K562 (cell line): ENCODE results near the gene CENPP. TPM values are rescaled to one million over a fixed set of nuclear protein-coding genes. Genes with fewer than 3 reads are reported as not detected.
A peak's percentile ranks its signal among the peaks of the same experiment; 100 is the strongest.

ENCODE experiments used
- ATAC-seq: fragments of 200-7000 bp; cut with Tn5 transposase; 3 replicates; pipeline ENCODE4 v1.9.1; 2020; ENCODE audit warnings: moderate library complexity
- BruUV-seq: library from RNA; stranded (reverse); fragments of 400-500 nt; replicated peaks from 2 replicates; lab custom pipeline; 2021; lab: Mats Ljungman, UMichigan
- CTCF ChIA-PET: fragments of 300-600 bp; formaldehyde crosslinking; extraction: SDS; loops from one replicate; lab custom pipeline; 2021; ENCODE audit warnings: low intra/inter-chr PET ratio; lab: Yijun Ruan, JAX
- POLR2A ChIA-PET: fragments of 300-600, 350-650 bp; sonication (Branson Sonifier 250); formaldehyde crosslinking; extraction: SDS; loops from one replicate; lab custom pipeline; 2021; ENCODE audit warnings: antibody characterized with exemption, inconsistent platforms; lab: Yijun Ruan, JAX
- DNase-seq, 4 experiments: peaks; one replicate each; pipeline versions ENCODE4 v3.0.0 to v3.0.0-alpha.2; 2011 to 2018; ENCODE audit warnings: low spot score in 3 of 4, mixed read lengths in 3 of 4; ENCODE audit errors: extremely low read depth in 1 of 4
- FAIRE-seq: peaks from 2 replicates; lab custom pipeline; 2011; peaks lifted over from hg19 to GRCh38; lab: Jason Lieb, UNC
- H2AFZ ChIP-seq: 2 replicates; pipeline ENCODE4 v1.6.0; 2011; ENCODE audit warnings: low read depth, low read length, control low read depth, inconsistent platforms
- H3K27ac ChIP-seq: fragments of 200-600 bp; 3 replicates; pipeline ENCODE4 v1.8.0; 2011; ENCODE audit warnings: low read depth, mild to moderate bottlenecking, control low read depth, inconsistent platforms, low read length, moderate library complexity, mixed read lengths; ENCODE audit errors: extremely low read depth
- H3K27me3 ChIP-seq, 2 experiments: fragments of 300-600 bp in 1 of 2; 2 replicates in 1 of 2; 3 replicates in 1 of 2; pipeline versions ENCODE4 v1.6.0 to v1.8.0; 2011; ENCODE audit warnings: inconsistent platforms in 2 of 2, low read length in 2 of 2, mild to moderate bottlenecking in 1 of 2, mixed read lengths in 1 of 2, moderate library complexity in 1 of 2; ENCODE audit not compliant: control insufficient read depth in 2 of 2, insufficient read depth in 2 of 2
- H3K36me3 ChIP-seq: fragments of 300-600 bp; 3 replicates; pipeline ENCODE4 v1.8.0; 2011; ENCODE audit warnings: mild to moderate bottlenecking, low read length, inconsistent platforms; ENCODE audit not compliant: control insufficient read depth, insufficient read depth
- H3K4me1 ChIP-seq, 2 experiments: fragments of 200-600 bp in 1 of 2; replicated peaks in 1 of 2; 2 replicates in 1 of 2; 3 replicates in 1 of 2; pipeline versions ENCODE4 v1.5.1 to v1.8.0; 2011; ENCODE audit warnings: inconsistent platforms in 2 of 2, low read length in 2 of 2, mild to moderate bottlenecking in 1 of 2, mixed read lengths in 1 of 2, moderate library complexity in 1 of 2; ENCODE audit not compliant: control insufficient read depth in 2 of 2, insufficient read depth in 2 of 2
- H3K4me2 ChIP-seq: 2 replicates; pipeline ENCODE4 v1.6.1; 2011; ENCODE audit warnings: low read length, control low read depth, inconsistent platforms, mixed read lengths; ENCODE audit not compliant: insufficient read depth
- H3K4me3 ChIP-seq: fragments of 200-600 bp; sonication (generic), shearing (Covaris generic); 2 replicates; pipeline ENCODE4 v1.5.1; 2016; ENCODE audit warnings: control low read depth, inconsistent platforms
- H3K79me2 ChIP-seq: fragments of 200-600 bp; 3 replicates; pipeline ENCODE4 v1.8.0; 2011; ENCODE audit warnings: low read length, inconsistent platforms; ENCODE audit not compliant: control insufficient read depth, insufficient read depth
- H3K9ac ChIP-seq, 2 experiments: 2 replicates each; pipeline versions ENCODE4 v1.6.0 to v1.6.1; 2011; ENCODE audit warnings: low read depth in 2 of 2, low read length in 2 of 2, control low read depth in 1 of 2, inconsistent platforms in 1 of 2, mild to moderate bottlenecking in 1 of 2, mixed read lengths in 1 of 2; ENCODE audit not compliant: insufficient read depth in 1 of 2
- H3K9me1 ChIP-seq: one replicate; pipeline ENCODE4 v1.6.0; 2011; ENCODE audit warnings: inconsistent platforms, mild to moderate bottlenecking, low read length, moderate library complexity; ENCODE audit not compliant: control insufficient read depth, insufficient read depth
- H3K9me3 ChIP-seq: replicated peaks from 2 replicates; pipeline ENCODE4 v1.5.1; 2011; ENCODE audit warnings: low read depth, low read length, inconsistent platforms; ENCODE audit not compliant: control insufficient read depth, insufficient read depth
- H4K20me1 ChIP-seq: replicated peaks from 2 replicates; pipeline ENCODE4 v1.6.1; 2011; ENCODE audit warnings: low read length, inconsistent platforms, mixed read lengths; ENCODE audit not compliant: control insufficient read depth, insufficient read depth
- ATF1 ChIP-seq, 2 experiments: fragments of 450-650 bp in 1 of 2; IDR thresholded peaks; 2 replicates each; pipeline ENCODE4 v1.6.1; 2016; ENCODE audit warnings: missing compliant biosample characterization in 1 of 2, missing genetic modification characterization in 1 of 2
- CEBPG ChIP-seq, 3 experiments: fragments of 200-800 bp in 1 of 3; sonication (Bioruptor generic) in 1 of 3; sonication (generic) in 1 of 3; formaldehyde crosslinking in 1 of 3; IDR thresholded peaks in 2 of 3; conservative IDR thresholded peaks in 1 of 3; 2 replicates each; pipeline versions ENCODE4 v1.6.1 to v1.8.0; 2016 to 2022; ENCODE audit warnings: missing compliant biosample characterization in 2 of 3, missing genetic modification characterization in 2 of 3, mild to moderate bottlenecking in 1 of 3, missing genetic modification reagents in 1 of 3
- CHCHD3 ChIP-seq: fragments of 250-450 bp; sonication (Bioruptor Pico); IDR thresholded peaks from 2 replicates; pipeline ENCODE4 v2.1.2; 2022; ENCODE audit warnings: mild to moderate bottlenecking
- EZH2 ChIP-seq: IDR thresholded peaks from 2 replicates; pipeline ENCODE4 v1.6.1; 2012; ENCODE audit warnings: low read depth, mild to moderate bottlenecking, inconsistent platforms, low read length, borderline replicate concordance
- FOXJ2 ChIP-seq: fragments of 200-800 bp; sonication (Bioruptor generic); IDR thresholded peaks from 2 replicates; pipeline ENCODE4 v1.6.1; 2016; ENCODE audit warnings: missing genetic modification characterization, missing compliant biosample characterization
- FOXK2 ChIP-seq, 2 experiments: fragments of 450-650 bp; IDR thresholded peaks in 1 of 2; conservative IDR thresholded peaks in 1 of 2; 2 replicates each; pipeline ENCODE4 v1.6.1; 2016; ENCODE audit warnings: low read depth in 2 of 2, mild to moderate bottlenecking in 1 of 2
- GABPA ChIP-seq: fragments of 200-800 bp; sonication (Bioruptor generic); conservative IDR thresholded peaks from 2 replicates; pipeline ENCODE4 v1.6.1; 2016; ENCODE audit warnings: low read depth, missing genetic modification characterization, missing compliant biosample characterization
- HCFC1 ChIP-seq: IDR thresholded peaks from 2 replicates; pipeline ENCODE4 v1.6.1; 2012; ENCODE audit warnings: low read depth, low read length, improper control_type of control experiment
- HDAC2 ChIP-seq: fragments of 450-650 bp; IDR thresholded peaks from 2 replicates; pipeline ENCODE4 v1.6.1; 2016; ENCODE audit warnings: mild to moderate bottlenecking
- KAT2B ChIP-seq: IDR thresholded peaks from one replicate; pipeline ENCODE4 v1.6.1; 2012; ENCODE audit warnings: low read depth, mild to moderate bottlenecking, control low read depth, inconsistent platforms, low read length, moderate library complexity
- PATZ1 ChIP-seq: fragments of 250-450 bp; sonication (Bioruptor Pico); IDR thresholded peaks from 2 replicates; pipeline ENCODE4 v1.5.0; 2020; ENCODE audit warnings: mild to moderate bottlenecking, borderline replicate concordance
- PKNOX1 ChIP-seq: fragments of 450-650 bp; IDR thresholded peaks from 2 replicates; pipeline ENCODE4 v1.6.1; 2016
- PTBP1 ChIP-seq: fragments of 200-400 bp; formaldehyde crosslinking; IDR thresholded peaks from 2 replicates; pipeline ENCODE4 v1.6.1; 2017; ENCODE audit warnings: low read depth, low read length
- PTTG1 ChIP-seq: fragments of 450-650 bp; IDR thresholded peaks from 2 replicates; pipeline ENCODE4 v1.6.1; 2016; ENCODE audit warnings: low read depth, mild to moderate bottlenecking, missing genetic modification characterization, missing compliant biosample characterization
- SAP30 ChIP-seq: fragments of 200-600 bp; sonication (generic); IDR thresholded peaks from 2 replicates; pipeline ENCODE4 v1.6.1; 2012; ENCODE audit warnings: borderline replicate concordance, low read depth, mild to moderate bottlenecking, moderate library complexity, low read length, control low read depth, inconsistent platforms; ENCODE audit not compliant: insufficient read depth, poor library complexity, severe bottlenecking
- SIN3B ChIP-seq: fragments of 450-650 bp; IDR thresholded peaks from 2 replicates; pipeline ENCODE4 v1.6.1; 2017; ENCODE audit warnings: low read depth, mild to moderate bottlenecking, moderate library complexity
- SMAD3 ChIP-seq: fragments of 450-650 bp; formaldehyde crosslinking; conservative IDR thresholded peaks from 2 replicates; pipeline ENCODE4 v1.4.0; 2020; ENCODE audit warnings: mild to moderate bottlenecking
- TAF7 ChIP-seq: fragments of 450-650 bp; IDR thresholded peaks from 2 replicates; pipeline ENCODE4 v1.6.1; 2016; ENCODE audit warnings: missing genetic modification characterization, missing compliant biosample characterization
- ZNF431 ChIP-seq: sonication (generic); formaldehyde crosslinking; IDR thresholded peaks from 2 replicates; pipeline ENCODE4 v1.8.0; 2022; ENCODE audit warnings: mild to moderate bottlenecking, missing genetic modification reagents
- ZNF444 ChIP-seq: fragments of 250-450 bp; sonication (Bioruptor Pico); IDR thresholded peaks from 2 replicates; pipeline ENCODE4 v1.4.0; 2020; ENCODE audit warnings: mild to moderate bottlenecking, moderate library complexity
- WGBS: fragments of 100-300 bp; shearing (Covaris generic); methylation state at CpG from one replicate; pipeline ENCODE4 v1.1.6; 2016; ENCODE audit warnings: low coverage, mixed read lengths; ENCODE audit not compliant: insufficient coverage; ENCODE audit errors: missing lambda C conversion rate; 5-methylcytosine and 5-hydroxymethylcytosine counted together
- in situ Hi-C: fragments of 300-500 bp; cut with MboI; formaldehyde crosslinking; loops from 4 replicates; pipeline ENCODE4 v1.15.0; 2018; ENCODE audit warnings: inconsistent platforms, mixed read lengths
- intact Hi-C: fragments of 100-400 bp; cut with micrococcal nuclease; formaldehyde crosslinking; loops from 2 replicates; pipeline ENCODE4 v1.14.2; 2022
- polyA plus RNA-seq, 8 experiments: library from polyadenylated mRNA; depleted of rRNA in 4 of 8; stranded (reverse) in 5 of 8; unstranded in 3 of 8; fragments of >200 nt; fragmentation: Nextera tagmentation in 2 of 8; fragmentation: Illumina TruSeq in 1 of 8; extraction: Ambion mirVana in 2 of 8; extraction: Trizol in 1 of 8; gene quantifications; 2 replicates each; pipeline versions ENCODE4 v1.2.1 to v1.2.3, GENCODE V29; 2011 to 2014; ENCODE audit warnings: inconsistent platforms in 1 of 8, missing spikeins in 1 of 8
- total RNA-seq, 7 experiments: library from RNA; depleted of rRNA in 6 of 7; stranded (reverse); fragments of >200 nt in 6 of 7; fragmentation: Illumina TruSeq in 2 of 7; extraction: Trizol in 2 of 7; gene quantifications; 2 replicates each; pipeline versions ENCODE4 v1.2.1 to v1.2.3, GENCODE V29; 2011 to 2021; ENCODE audit warnings: low replicate concordance in 1 of 7

CENPP gene
- total and polyA plus RNA-seq, 9 of the 15 experiments (the other 6 are each of a cell fraction or from before 2014, with no cell fraction given) = 8.0 to 28.5 (median 17.9) TPM

- peak in 1 of 2 experiments; percentile 62; a peak in 1 of 4 replicates for TF ChIP-seq FOXK2 (conservative IDR thresholded peaks at IDR 0.05 in 1 of 2, IDR thresholded peaks at IDR 0.05 in 1 of 2; ENCODE audit: low read depth in 2 of 2)
- TF ChIP-seq PKNOX1 = peak; percentile 85
These were observed 80.7 kb downstream of the CENPP start (continued) for GRCh38 chr9:92406477-92406876.

- no peak overlapping the region for H3K4me3 ChIP-seq
- no peaks in the 10 kb centered on the region for H3K9me1 ChIP-seq
- no peak for ATAC-seq
- no peak overlapping the region for H2AFZ ChIP-seq
- in situ Hi-C loops (no loop called here), intact Hi-C loops (no loop called here)
- DNase-seq = no peak
- no peak for FAIRE-seq
- H3K36me3 ChIP-seq = no peaks in the 10 kb centered on the region
- no TSS peak for BruUV-seq
- H3K4me2 ChIP-seq = no peak overlapping the region
- no peaks in the 10 kb centered on the region for H3K79me2 ChIP-seq
- no peaks in the 10 kb centered on the region for H3K9me3 ChIP-seq
- H3K27ac ChIP-seq = no peak overlapping the region
- H3K4me1 ChIP-seq = peaks cover 0 to 11% of the 10 kb centered on the region in 2 experiments; a peak in 3 of 5 replicates
- ChIA-PET POLR2A (interaction anchor here (1.3 kb wide), 1 partner anchor 39 kb away, joined by 5 read pairs; no protein-coding TSS in a partner anchor), CTCF (no interaction called here)
- no peaks in the 10 kb centered on the region for H3K27me3 ChIP-seq
- no peaks in the 10 kb centered on the region for H4K20me1 ChIP-seq
- WGBS = 85% methylated on average over 2 of the region's 2 CpGs
- no peak overlapping the region for H3K9ac ChIP-seq
- TF ChIP-seq ATF1 (CRISPR knock-in tag; IDR thresholded peaks at IDR 0.05) (no peak), ATF1 (tag; IDR thresholded peaks at IDR 0.05) (no peak), TAF7 (no peak), KAT2B (no peak), ZNF431 (CRISPR knock-in tag) (no peak), SAP30 (no peak), PATZ1 (CRISPR knock-in tag) (no peak), FOXJ2 (tag) (no peak), ZNF444 (CRISPR knock-in tag) (no peak), HDAC2 (no peak), SMAD3 (CRISPR knock-in tag) (no peak), HCFC1 (no peak), PTTG1 (tag) (no peak), SIN3B (no peak), CHCHD3 (CRISPR knock-in tag) (no peak), PTBP1 (no peak), EZH2 (no peak), CEBPG (CRISPR knock-in tag; IDR thresholded peaks at IDR 0.05) (no peak), CEBPG (tag; conservative IDR thresholded peaks at IDR 0.05 in 1 of 2, IDR thresholded peaks at IDR 0.05 in 1 of 2) (no peak), GABPA (tag) (no peak)
These were observed 82.1 kb downstream of the CENPP start for GRCh38 chr9:92407818-92408217.
